ENCODE measurements around the gene ADGRG4. TPM values are rescaled to one million over a fixed set of nuclear protein-coding genes. Genes with fewer than 3 reads are reported as not detected.

ADGRG4 gene
- total RNA-seq, 1 donor from 2014 or later = not detected

DNA sequence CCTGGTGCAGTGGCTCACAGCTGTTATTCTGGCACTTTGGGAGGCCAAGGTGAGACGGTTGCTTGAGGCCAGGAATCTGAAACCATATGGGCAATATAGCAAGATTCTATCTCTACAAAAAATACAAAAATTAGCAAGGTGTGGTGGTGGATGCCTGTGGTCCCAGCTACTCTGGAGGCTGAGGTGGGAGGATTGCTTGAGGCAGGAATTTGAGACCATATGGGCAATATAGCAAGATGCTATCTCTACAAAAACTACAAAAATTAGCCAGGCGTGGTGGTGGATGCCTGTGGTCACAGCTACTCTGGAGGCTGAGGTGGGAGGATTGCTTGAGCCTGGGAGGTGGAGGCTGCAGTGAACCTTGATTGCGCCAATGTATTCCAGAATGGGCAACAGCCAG is 2.3 kb downstream of the ADGRG4 start:
- TF ChIP-seq, protein P1, sequence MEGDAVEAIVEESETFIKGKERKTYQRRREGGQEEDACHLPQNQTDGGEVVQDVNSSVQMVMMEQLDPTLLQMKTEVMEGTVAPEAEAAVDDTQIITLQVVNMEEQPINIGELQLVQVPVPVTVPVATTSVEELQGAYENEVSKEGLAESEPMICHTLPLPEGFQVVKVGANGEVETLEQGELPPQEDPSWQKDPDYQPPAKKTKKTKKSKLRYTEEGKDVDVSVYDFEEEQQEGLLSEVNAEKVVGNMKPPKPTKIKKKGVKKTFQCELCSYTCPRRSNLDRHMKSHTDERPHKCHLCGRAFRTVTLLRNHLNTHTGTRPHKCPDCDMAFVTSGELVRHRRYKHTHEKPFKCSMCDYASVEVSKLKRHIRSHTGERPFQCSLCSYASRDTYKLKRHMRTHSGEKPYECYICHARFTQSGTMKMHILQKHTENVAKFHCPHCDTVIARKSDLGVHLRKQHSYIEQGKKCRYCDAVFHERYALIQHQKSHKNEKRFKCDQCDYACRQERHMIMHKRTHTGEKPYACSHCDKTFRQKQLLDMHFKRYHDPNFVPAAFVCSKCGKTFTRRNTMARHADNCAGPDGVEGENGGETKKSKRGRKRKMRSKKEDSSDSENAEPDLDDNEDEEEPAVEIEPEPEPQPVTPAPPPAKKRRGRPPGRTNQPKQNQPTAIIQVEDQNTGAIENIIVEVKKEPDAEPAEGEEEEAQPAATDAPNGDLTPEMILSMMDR (IDR thresholded peaks at IDR 0.05; ENCODE audit: unreplicated experiment) = no peak
- Mint-ChIP-seq H3K4me3 (ENCODE audit: unreplicated experiment) (no peak overlapping the region), H3K4me1 (ENCODE audit: unreplicated experiment) (peaks cover 3% of the 10 kb centered on the region), H3K36me3 (ENCODE audit: low read depth, unreplicated experiment) (no peaks in the 10 kb centered on the region), H3K27me3 (ENCODE audit: unreplicated experiment) (no peaks in the 10 kb centered on the region), H3K9me3 (ENCODE audit: unreplicated experiment) (no peaks in the 10 kb centered on the region), H3K27ac (ENCODE audit: unreplicated experiment) (no peak overlapping the region)
- no peak for DNase-seq (ENCODE audit: low spot score)

DNA sequence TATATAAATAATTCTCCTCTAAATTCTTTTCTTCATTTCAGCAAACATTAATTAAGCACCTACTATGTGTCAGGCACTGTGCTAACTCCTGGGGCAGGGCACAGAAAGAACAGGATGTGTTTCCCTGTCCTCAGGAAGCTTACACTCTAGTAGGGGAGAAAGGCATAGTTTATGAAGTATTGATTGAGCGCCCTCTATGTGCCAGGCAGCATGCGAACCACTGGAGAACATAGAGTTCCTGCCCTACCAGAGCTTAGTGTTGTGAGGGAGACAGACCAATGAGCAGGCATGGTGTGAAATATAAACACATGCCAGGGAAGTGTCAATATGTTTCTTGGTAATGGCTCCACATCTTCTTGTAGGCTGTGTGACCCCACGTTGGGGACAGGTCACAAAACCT is 3.7 kb downstream of the ADGRG4 start:
- TF ChIP-seq, protein P1 (IDR thresholded peaks at IDR 0.05; ENCODE audit: unreplicated experiment) = no peak
- no peaks in the 10 kb centered on the region for H3K27me3 Mint-ChIP-seq (ENCODE audit: unreplicated experiment)
- no peak for DNase-seq (ENCODE audit: low spot score)
- no peaks in the 10 kb centered on the region for H3K9me3 Mint-ChIP-seq (ENCODE audit: unreplicated experiment)
- no peak overlapping the region for H3K4me3 Mint-ChIP-seq (ENCODE audit: unreplicated experiment)
- no peaks in the 10 kb centered on the region for H3K36me3 Mint-ChIP-seq (ENCODE audit: low read depth, unreplicated experiment)
- peaks cover 3% of the 10 kb centered on the region for H3K4me1 Mint-ChIP-seq (ENCODE audit: unreplicated experiment)
- H3K27ac Mint-ChIP-seq (ENCODE audit: unreplicated experiment) = no peak overlapping the region

DNA sequence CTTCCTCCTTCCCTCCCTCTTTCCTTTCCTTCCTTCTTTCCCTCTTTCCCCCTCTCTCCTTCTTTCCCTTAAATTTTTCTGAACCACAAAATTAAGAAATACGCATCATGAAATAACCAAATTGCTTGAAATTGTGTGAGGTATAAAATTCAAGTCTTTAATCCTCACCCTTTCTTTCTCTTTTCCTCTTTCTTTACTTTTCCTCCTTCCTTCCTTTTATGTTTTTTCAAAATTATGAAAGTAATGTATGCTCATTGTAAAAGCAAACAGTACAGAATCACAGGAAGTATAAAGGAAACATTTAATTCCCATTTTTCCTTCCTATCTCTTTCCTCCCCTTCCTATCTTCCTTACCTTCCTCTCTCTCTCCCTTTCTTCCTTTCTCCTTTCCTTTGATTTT is 5.4 kb downstream of the ADGRG4 start:
- peaks cover 3% of the 10 kb centered on the region for H3K4me1 Mint-ChIP-seq (ENCODE audit: unreplicated experiment)
- H3K9me3 Mint-ChIP-seq (ENCODE audit: unreplicated experiment) = no peaks in the 10 kb centered on the region

DNA sequence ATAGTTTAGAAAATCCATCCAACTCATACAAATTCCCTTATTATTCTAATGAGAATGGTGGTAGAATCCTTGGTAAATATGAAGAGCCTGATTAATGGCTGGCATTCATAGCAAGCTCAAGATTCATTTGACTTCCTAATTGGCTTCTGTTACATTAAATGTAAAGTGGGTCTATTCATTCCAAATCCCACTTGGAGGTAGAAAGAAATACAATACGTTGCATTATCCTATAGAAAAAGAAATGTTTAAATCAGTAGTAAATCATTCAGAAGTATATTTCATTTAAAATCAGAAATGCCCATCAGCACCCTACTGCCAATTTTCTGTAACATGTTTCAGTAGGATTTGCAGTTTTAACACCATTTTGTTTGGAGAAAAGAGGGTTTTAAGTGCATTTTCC is 6.7 kb downstream of the ADGRG4 start:
- TF ChIP-seq, protein P1 (IDR thresholded peaks at IDR 0.05; ENCODE audit: unreplicated experiment) = no peak

More for the DNA sequence above, 5.4 kb downstream of the ADGRG4 start:
- no peak for DNase-seq (ENCODE audit: low spot score)
- TF ChIP-seq, protein P1 (IDR thresholded peaks at IDR 0.05; ENCODE audit: unreplicated experiment) = no peak
- Mint-ChIP-seq H3K36me3 (ENCODE audit: low read depth, unreplicated experiment) (no peaks in the 10 kb centered on the region), H3K27me3 (ENCODE audit: unreplicated experiment) (no peaks in the 10 kb centered on the region), H3K4me3 (ENCODE audit: unreplicated experiment) (no peak overlapping the region), H3K27ac (ENCODE audit: unreplicated experiment) (no peak overlapping the region)

DNA sequence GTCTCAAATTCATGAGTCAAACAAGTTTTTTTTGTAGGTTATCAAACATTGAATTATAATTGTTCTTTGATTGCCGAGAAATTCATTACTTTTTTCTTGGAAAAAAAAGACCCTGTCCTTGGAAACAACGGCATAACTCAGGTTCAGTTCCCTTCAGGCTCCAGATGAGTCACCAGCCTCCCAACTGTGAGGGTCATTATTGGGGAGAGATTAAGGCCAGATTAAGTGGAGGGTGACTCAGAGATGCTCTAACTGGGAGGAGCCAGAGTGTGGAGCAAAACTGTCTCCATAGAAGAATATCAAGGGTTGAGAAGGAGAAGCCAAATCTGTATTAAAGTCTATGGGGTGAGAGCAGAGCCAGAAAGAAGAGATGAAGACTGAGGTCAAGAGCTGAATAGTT is 9.6 kb downstream of the ADGRG4 start:
- TF ChIP-seq, protein P1 (IDR thresholded peaks at IDR 0.05; ENCODE audit: unreplicated experiment) = no peak
- DNase-seq (ENCODE audit: low spot score) = no peak
- Mint-ChIP-seq H3K9me3 (ENCODE audit: unreplicated experiment) (no peaks in the 10 kb centered on the region), H3K4me3 (ENCODE audit: unreplicated experiment) (no peak overlapping the region), H3K27me3 (ENCODE audit: unreplicated experiment) (no peaks in the 10 kb centered on the region), H3K4me1 (ENCODE audit: unreplicated experiment) (peaks cover 3% of the 10 kb centered on the region), H3K36me3 (ENCODE audit: low read depth, unreplicated experiment) (no peaks in the 10 kb centered on the region), H3K27ac (ENCODE audit: unreplicated experiment) (no peak overlapping the region)

More for the DNA sequence above, 6.7 kb downstream of the ADGRG4 start:
- no peak for DNase-seq (ENCODE audit: low spot score)
- Mint-ChIP-seq H3K4me3 (ENCODE audit: unreplicated experiment) (no peak overlapping the region), H3K4me1 (ENCODE audit: unreplicated experiment) (peaks cover 3% of the 10 kb centered on the region), H3K9me3 (ENCODE audit: unreplicated experiment) (no peaks in the 10 kb centered on the region), H3K36me3 (ENCODE audit: low read depth, unreplicated experiment) (no peaks in the 10 kb centered on the region), H3K27ac (ENCODE audit: unreplicated experiment) (no peak overlapping the region), H3K27me3 (ENCODE audit: unreplicated experiment) (no peaks in the 10 kb centered on the region)
